Endodermal cell (in vitro differentiated cells): ENCODE measurements around the gene KDM2B. TPM values are rescaled to one million over a fixed set of nuclear protein-coding genes. Genes with fewer than 3 reads are reported as not detected.

Experiments used
- DNase-seq: peaks from one replicate; pipeline ENCODE4 v3.0.0-alpha.2; 2017
- H3K27ac ChIP-seq: 2 replicates; pipeline ENCODE4 v1.5.1; 2013; ENCODE audit warnings: mild to moderate bottlenecking, low read depth, low read length, moderate library complexity
- H3K27me3 ChIP-seq: 2 replicates; pipeline ENCODE4 v1.6.1; 2013; ENCODE audit warnings: mild to moderate bottlenecking, low read length, moderate library complexity; ENCODE audit not compliant: insufficient read depth, control insufficient read depth, poor library complexity, severe bottlenecking
- H3K36me3 ChIP-seq: 2 replicates; pipeline ENCODE4 v1.7.0; 2013; ENCODE audit warnings: mild to moderate bottlenecking, low read length, moderate library complexity; ENCODE audit not compliant: control insufficient read depth, insufficient read depth
- H3K4me1 ChIP-seq: one replicate; pipeline ENCODE4 v1.7.0; 2013; ENCODE audit warnings: low read length; ENCODE audit not compliant: control insufficient read depth, insufficient read depth
- H3K4me3 ChIP-seq: 2 replicates; pipeline ENCODE4 v1.5.1; 2013; ENCODE audit warnings: mild to moderate bottlenecking, low read length, moderate library complexity
- H3K9ac ChIP-seq: 2 replicates; pipeline ENCODE4 v1.6.1; 2013; ENCODE audit warnings: mild to moderate bottlenecking, low read length, moderate library complexity; ENCODE audit not compliant: poor library complexity, severe bottlenecking; ENCODE audit errors: extremely low read depth
- H3K9me3 ChIP-seq: 2 replicates; pipeline ENCODE4 v1.6.1; 2013; ENCODE audit warnings: mild to moderate bottlenecking, low read length, moderate library complexity; ENCODE audit not compliant: control insufficient read depth
- H3K27ac Mint-ChIP-seq: 2 replicates; pipeline ENCODE4 v1.8.0; 2020; ENCODE audit warnings: mixed read lengths
- H3K27me3 Mint-ChIP-seq: 2 replicates; pipeline ENCODE4 v1.8.0; 2021; ENCODE audit warnings: mild to moderate bottlenecking, mixed read lengths; ENCODE audit not compliant: insufficient read depth
- H3K36me3 Mint-ChIP-seq: 2 replicates; pipeline ENCODE4 v1.8.0; 2020; ENCODE audit warnings: low read depth, mixed read lengths
- H3K4me1 Mint-ChIP-seq: 2 replicates; pipeline ENCODE4 v1.8.0; 2020; ENCODE audit warnings: mixed read lengths
- H3K4me3 Mint-ChIP-seq: 2 replicates; pipeline ENCODE4 v1.8.0; 2020; ENCODE audit warnings: mild to moderate bottlenecking, moderate library complexity, mixed read lengths
- H3K9me3 Mint-ChIP-seq: 2 replicates; pipeline ENCODE4 v1.8.0; 2020; ENCODE audit warnings: mild to moderate bottlenecking, mixed read lengths
- WGBS, 2 experiments: methylation state at CpG; one replicate each; pipeline versions ENCODE4 v1.1.5 to v1.1.7; 2013; ENCODE audit warnings: missing lambda C conversion rate in 2 of 2, mixed read lengths in 1 of 2; ENCODE audit not compliant: insufficient coverage in 1 of 2, insufficient read length in 1 of 2; 5-methylcytosine and 5-hydroxymethylcytosine counted together
- long read RNA-seq, 4 experiments: library from polyadenylated mRNA in 2 of 4; library from RNA in 1 of 4; library from capped mRNA in 1 of 4; stranded (forward) in 3 of 4; unstranded in 1 of 4; transcript quantifications; one replicate each; pipeline ENCODE4 v2.0.0, GENCODE V29; 2020 to 2021; ENCODE audit warnings: inconsistent platforms in 1 of 4
- polyA plus RNA-seq, 2 experiments: library from polyadenylated mRNA; stranded (reverse); fragments of 50-300 nt; gene quantifications; one replicate each; pipeline ENCODE4 v1.2.3, GENCODE V29; 2013
- total RNA-seq, 2 donors: library from RNA; stranded (reverse); fragmentation: NEBNext Ultra II Directional in 1 of 2; extraction: Animal tissue kit (Norgen Biotek cat#: 25700) in 1 of 2; gene quantifications; 2 replicates in 1 of 2; 3 replicates in 1 of 2; pipeline ENCODE4 v1.2.1, GENCODE V29; 2021
- TF ChIP-seq, protein P1 (sequence below): fragments of 200-600 bp; sonication (generic); conservative IDR thresholded peaks from 2 replicates; pipeline ENCODE4 v1.5.0; 2021; ENCODE audit warnings: antibody characterized with exemption, mild to moderate bottlenecking

The KDM2B gene
- total RNA-seq: 100 to 1,000 TPM; 103 to 125 TPM
- 64.7 TPM for polyA plus RNA-seq (2013, experiment 1 of 2)
- polyA plus RNA-seq (2013, experiment 2 of 2): 60.8 TPM
- long read RNA-seq, experiment 1, partial matches to known transcripts: 12 of 23 reads
- long read RNA-seq, experiment 1, other reads (novel, unspliced or antisense): 11 of 23 reads
- long read RNA-seq, experiment 2, full-length matches to known transcripts: 2 of 98 reads
- long read RNA-seq, experiment 2, partial matches to known transcripts: 35 of 98 reads
- long read RNA-seq, experiment 2, other reads (novel, unspliced or antisense): 61 of 98 reads
- long read RNA-seq, experiment 3, partial matches to known transcripts: 21 of 45 reads
- long read RNA-seq, experiment 3, other reads (novel, unspliced or antisense): 24 of 45 reads
- long read RNA-seq, experiment 4, partial matches to known transcripts: 3 of 10 reads
- long read RNA-seq, experiment 4, other reads (novel, unspliced or antisense): 7 of 10 reads

DNA sequence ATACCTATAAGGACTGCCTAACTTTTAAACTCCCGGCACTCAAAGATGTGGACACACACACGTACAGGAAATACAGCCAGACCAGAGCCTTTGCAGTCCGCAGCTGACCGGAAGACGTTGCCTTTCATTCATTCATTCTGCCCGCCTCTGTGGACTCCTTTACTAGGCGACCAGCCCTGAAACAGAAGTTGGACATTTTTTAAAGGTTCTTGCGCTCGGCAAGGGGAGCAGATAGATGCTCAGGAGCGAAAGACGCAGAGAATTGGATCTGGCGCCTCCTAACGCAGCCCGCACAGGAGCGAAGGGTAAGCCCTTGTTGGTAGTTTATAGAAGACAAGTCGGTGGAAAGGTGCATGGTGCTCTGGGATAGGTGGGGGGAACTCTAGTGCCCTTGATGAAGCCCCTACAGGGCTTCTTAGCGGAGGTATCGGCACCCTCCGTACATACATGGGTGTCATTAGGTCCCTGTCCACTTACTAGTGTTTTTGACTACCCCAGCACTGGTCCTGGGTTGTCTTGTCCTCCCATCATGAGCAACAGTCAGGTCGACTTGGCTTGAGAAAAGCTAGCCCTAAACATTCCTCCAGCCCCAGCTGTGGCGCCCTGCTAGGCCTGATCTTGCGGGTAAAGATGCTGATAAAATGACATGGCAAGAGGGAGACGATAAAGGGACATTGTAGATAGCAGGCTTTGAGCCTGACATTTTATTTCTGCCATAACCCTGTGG is at the start of gene KDM2B:
Gene KDM2B, minus strand, starts transcription at position 65 of the 727 bp plus-strand sequence. CDS start 112 bp downstream, outside the sequence.
- H3K36me3 ChIP-seq: no peaks in the 10 kb centered on the region
- no peaks in the 10 kb centered on the region for H3K27me3 ChIP-seq
- H3K36me3 Mint-ChIP-seq: peaks cover 2% of the 10 kb centered on the region
- TF ChIP-seq, protein P1, sequence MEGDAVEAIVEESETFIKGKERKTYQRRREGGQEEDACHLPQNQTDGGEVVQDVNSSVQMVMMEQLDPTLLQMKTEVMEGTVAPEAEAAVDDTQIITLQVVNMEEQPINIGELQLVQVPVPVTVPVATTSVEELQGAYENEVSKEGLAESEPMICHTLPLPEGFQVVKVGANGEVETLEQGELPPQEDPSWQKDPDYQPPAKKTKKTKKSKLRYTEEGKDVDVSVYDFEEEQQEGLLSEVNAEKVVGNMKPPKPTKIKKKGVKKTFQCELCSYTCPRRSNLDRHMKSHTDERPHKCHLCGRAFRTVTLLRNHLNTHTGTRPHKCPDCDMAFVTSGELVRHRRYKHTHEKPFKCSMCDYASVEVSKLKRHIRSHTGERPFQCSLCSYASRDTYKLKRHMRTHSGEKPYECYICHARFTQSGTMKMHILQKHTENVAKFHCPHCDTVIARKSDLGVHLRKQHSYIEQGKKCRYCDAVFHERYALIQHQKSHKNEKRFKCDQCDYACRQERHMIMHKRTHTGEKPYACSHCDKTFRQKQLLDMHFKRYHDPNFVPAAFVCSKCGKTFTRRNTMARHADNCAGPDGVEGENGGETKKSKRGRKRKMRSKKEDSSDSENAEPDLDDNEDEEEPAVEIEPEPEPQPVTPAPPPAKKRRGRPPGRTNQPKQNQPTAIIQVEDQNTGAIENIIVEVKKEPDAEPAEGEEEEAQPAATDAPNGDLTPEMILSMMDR: no peak
- peaks cover 30% of the 10 kb centered on the region for H3K4me1 Mint-ChIP-seq
- H3K27ac ChIP-seq: peak within 1 kb of the TSS; percentile 85
- no peaks in the 10 kb centered on the region for H3K9me3 Mint-ChIP-seq
- WGBS, 2 experiments: 1% methylated on average over 17 to 23 of the region's 23 CpGs
- no peaks in the 10 kb centered on the region for H3K27me3 Mint-ChIP-seq
- H3K27ac Mint-ChIP-seq: peak within 1 kb of the TSS; percentile 99
- no peaks in the 10 kb centered on the region for H3K9me3 ChIP-seq
- H3K4me3 Mint-ChIP-seq: peak within 1 kb of the TSS; percentile 72
- peaks cover 9% of the 10 kb centered on the region for H3K4me1 ChIP-seq
- peak within 1 kb of the TSS; percentile 85 for H3K4me3 ChIP-seq
- H3K9ac ChIP-seq: peak within 1 kb of the TSS; percentile 97
- peak; percentile 89 for DNase-seq

- peaks cover 21% of the 10 kb centered on the region for H3K4me1 ChIP-seq
- 86 to 91% methylated on average over 3 to 5 of the region's 5 CpGs for WGBS, 2 experiments
- H3K27ac Mint-ChIP-seq: peak overlapping the region; percentile 92
Observed at GRCh38 chr12:121628536-121628935, 47.7 kb upstream of the KDM2B start.

GRCh38 chr12:121628037-121628436 is 47.2 kb upstream of the KDM2B start:
- H3K4me1 ChIP-seq: peaks cover 19% of the 10 kb centered on the region
- 57 to 100% methylated on average over 1 to 8 of the region's 8 CpGs for WGBS, 2 experiments
- Mint-ChIP-seq H3K36me3 (peaks cover 19% of the 10 kb centered on the region), H3K27me3 (no peaks in the 10 kb centered on the region), H3K9me3 (no peaks in the 10 kb centered on the region), H3K4me1 (peaks cover 49% of the 10 kb centered on the region), H3K4me3 (peak overlapping the region; percentile 89), H3K27ac (peak overlapping the region; percentile 92)
- no peak for DNase-seq
- H3K27me3 ChIP-seq: no peaks in the 10 kb centered on the region
- TF ChIP-seq, protein P1: no peak
- no peaks in the 10 kb centered on the region for H3K9me3 ChIP-seq
- H3K9ac ChIP-seq: peak overlapping the region; percentile 77
- H3K27ac ChIP-seq: no peak overlapping the region
- H3K36me3 ChIP-seq: no peaks in the 10 kb centered on the region
- peak overlapping the region; percentile 91 for H3K4me3 ChIP-seq

More at GRCh38 chr12:121628536-121628935, 47.7 kb upstream of the KDM2B start:
- Histone ChIP-seq H3K36me3 (no peaks in the 10 kb centered on the region), H3K27me3 (no peaks in the 10 kb centered on the region), H3K4me3 (peak overlapping the region; percentile 91), H3K9ac (peak overlapping the region; percentile 77), H3K27ac (no peak overlapping the region), H3K9me3 (no peaks in the 10 kb centered on the region)
- no peaks in the 10 kb centered on the region for H3K27me3 Mint-ChIP-seq
- TF ChIP-seq, protein P1: no peak
- peaks cover 50% of the 10 kb centered on the region for H3K4me1 Mint-ChIP-seq
- H3K36me3 Mint-ChIP-seq: peaks cover 19% of the 10 kb centered on the region
- no peak for DNase-seq
- H3K4me3 Mint-ChIP-seq: peak overlapping the region; percentile 89
- no peaks in the 10 kb centered on the region for H3K9me3 Mint-ChIP-seq
